GM10266 (cell line): ENCODE results near the gene MAML3.

Experiments used
- DNase-seq: peaks from one replicate; pipeline ENCODE4 v3.0.0; 2012; ENCODE audit errors: extremely low spot score
- CTCF ChIP-seq: IDR thresholded peaks from 2 replicates; pipeline ENCODE4 v1.5.1; 2012; ENCODE audit warnings: mild to moderate bottlenecking, low read depth; ENCODE audit not compliant: control insufficient read depth, insufficient read depth; ENCODE audit errors: missing control alignments

MAML3 gene

GRCh38 chr4:139934057-139934707 is 219.8 kb downstream of the MAML3 start:
- no peak for TF ChIP-seq CTCF
- no peak for DNase-seq

GRCh38 chr4:139933541-139933940 is 220.4 kb downstream of the MAML3 start:
- no peak for TF ChIP-seq CTCF
- no peak for DNase-seq

GRCh38 chr4:139933104-139933503 is 220.9 kb downstream of the MAML3 start:
- DNase-seq, result no peak
- TF ChIP-seq CTCF, result no peak

- DNase-seq, result no peak
- no peak for TF ChIP-seq CTCF
These were observed 229.2 kb downstream of the MAML3 start for GRCh38 chr4:139924782-139925181.

GRCh38 chr4:139922406-139923024 is 231.5 kb downstream of the MAML3 start:
- DNase-seq, result no peak

GRCh38 chr4:139921429-139922184 is 232.4 kb downstream of the MAML3 start:
- no peak for DNase-seq
- TF ChIP-seq CTCF, result no peak

More at GRCh38 chr4:139922406-139923024, 231.5 kb downstream of the MAML3 start:
- no peak for TF ChIP-seq CTCF
